ELF-1 (cell line): ENCODE results near the gene MADD.

Experiments used
- DNase-seq: peaks from one replicate; pipeline ENCODE4 v3.0.0-alpha.2; 2016; ENCODE audit warnings: low read depth, low spot score

MADD gene

GRCh38 chr11:47269829-47270305 lies at the start of gene MADD:
Gene MADD (plus strand): TSS chr11:47270133.
- DNase-seq, result peak; percentile 77

GRCh38 chr11:47220401-47220821 lies 49.5 kb upstream of the MADD start:
- DNase-seq, result no peak

- DNase-seq, result no peak
Measured at GRCh38 chr11:47222696-47223095, 47.2 kb upstream of the MADD start.

GRCh38 chr11:47225552-47226400 lies 44.2 kb upstream of the MADD start:
- no peak for DNase-seq

- DNase-seq, result no peak
Measured at GRCh38 chr11:47229161-47229560, 40.8 kb upstream of the MADD start.

- DNase-seq, result no peak
Measured at GRCh38 chr11:47233051-47233450, 36.9 kb upstream of the MADD start.

GRCh38 chr11:47233989-47234668 lies 35.8 kb upstream of the MADD start:
- DNase-seq, result peak; percentile 50

- no peak for DNase-seq
Measured at GRCh38 chr11:47234669-47235100, 35.2 kb upstream of the MADD start.

- DNase-seq, result no peak
Measured at GRCh38 chr11:47235163-47235562, 34.8 kb upstream of the MADD start.

GRCh38 chr11:47236482-47236881 lies 33.5 kb upstream of the MADD start:
- no peak for DNase-seq

- DNase-seq, result no peak
Measured at GRCh38 chr11:47239852-47240251, 30.1 kb upstream of the MADD start.

- no peak for DNase-seq
Measured at GRCh38 chr11:47241841-47242301, 28.1 kb upstream of the MADD start.

GRCh38 chr11:47242596-47243192 lies 27.2 kb upstream of the MADD start:
- DNase-seq, result no peak

GRCh38 chr11:47243454-47243853 lies 26.5 kb upstream of the MADD start:
- DNase-seq, result no peak

GRCh38 chr11:47244448-47245350 lies 25.2 kb upstream of the MADD start:
- no peak for DNase-seq

GRCh38 chr11:47245611-47246357 lies 24.1 kb upstream of the MADD start:
- no peak for DNase-seq

- DNase-seq, result no peak
Measured at GRCh38 chr11:47247502-47247901, 22.4 kb upstream of the MADD start.

GRCh38 chr11:47248304-47248663 lies 21.6 kb upstream of the MADD start:
- DNase-seq, result no peak

GRCh38 chr11:47248664-47249377 lies 21.1 kb upstream of the MADD start, which contains the start of gene ACP2:
Gene ACP2 (minus strand): TSS chr11:47248814. CDS start chr11:47248789, 25 bp downstream.
- DNase-seq, result peak; percentile 95

GRCh38 chr11:47249378-47249715 lies 20.6 kb upstream of the MADD start:
- no peak for DNase-seq
